Mucosa of descending colon (tissue), 3 donors: ENCODE data around the gene FTO. TPM values are rescaled to one million over a fixed set of nuclear protein-coding genes. Genes with fewer than 3 reads are reported as not detected.

Experiments
- ATAC-seq: fragments of 200-7000 bp; cut with Tn5 transposase; one replicate; pipeline ENCODE4 v1.9.1; 2020; ENCODE audit warnings: mild to moderate bottlenecking, moderate library complexity
- DNase-seq, 3 donors: peaks; one replicate each; pipeline ENCODE4 v3.0.0-alpha.2; 2020
- H3K36me3 ChIP-seq: fragments of 200-600 bp; one replicate; pipeline ENCODE4 v1.8.0; 2021; ENCODE audit warnings: low read depth, mild to moderate bottlenecking
- H3K4me1 ChIP-seq: fragments of 200-600 bp; one replicate; pipeline ENCODE4 v1.8.0; 2021; ENCODE audit warnings: low read depth, mild to moderate bottlenecking
- H3K4me3 ChIP-seq: fragments of 200-600 bp; one replicate; pipeline ENCODE4 v1.8.0; 2021; ENCODE audit warnings: mild to moderate bottlenecking
- H3K9me3 ChIP-seq: fragments of 200-600 bp; one replicate; pipeline ENCODE4 v1.8.0; 2021; ENCODE audit warnings: mild to moderate bottlenecking
- CTCF ChIP-seq: fragments of 200-600 bp; IDR thresholded peaks from one replicate; pipeline ENCODE4 v1.8.0; 2022; ENCODE audit warnings: antibody characterized with exemption, mild to moderate bottlenecking
- intact Hi-C, 2 donors: fragments of 100-400 bp; cut with DNase I in 1 of 2; cut with micrococcal nuclease in 1 of 2; formaldehyde crosslinking; loops; one replicate each; pipeline versions ENCODE4 v1.11.0 to v1.11.1; 2022; cut with DNase I, micrococcal nuclease
- total RNA-seq, 3 donors: library from RNA; stranded (reverse); fragmentation: NEBNext Ultra II Directional in 2 of 3; extraction: Animal tissue kit (Norgen Biotek cat#: 25700) in 2 of 3; gene quantifications; one replicate each; pipeline versions ENCODE4 v1.2.1 to v1.2.4, GENCODE V29; 2021 to 2023
- donor health status: DM: no; HTN: no; CAD: no; lungs with moderate emphysema.
- donor health status: DM: no; HTN: no; CAD: no.
- donor health status: DM: no; HTN: yes; CAD: no.

Gene FTO
- total RNA-seq, 3 donors from 2014 or later: 38.0 to 81.7 (median 39.1) TPM

DNA sequence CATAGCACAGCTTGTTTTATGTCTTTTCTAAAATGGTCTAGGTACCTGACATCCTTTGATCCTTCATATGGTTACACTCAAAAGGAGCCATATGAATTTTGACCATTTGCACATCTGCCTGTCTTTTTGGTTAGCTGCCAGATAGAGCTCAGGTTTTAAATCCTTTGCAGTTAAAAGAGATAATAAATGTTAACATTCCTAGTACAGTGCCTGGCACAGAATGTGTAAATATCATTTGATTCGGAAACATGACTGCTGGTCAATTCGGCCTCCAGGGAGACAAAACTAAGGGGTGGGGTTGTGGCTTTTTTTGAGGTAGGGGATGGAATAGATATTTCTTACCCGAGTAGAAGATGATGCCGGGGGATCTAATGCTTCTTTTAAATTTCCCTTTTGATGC, 64.2 kb downstream of the FTO start:
- peaks cover 21% of the 10 kb centered on the region for H3K4me1 ChIP-seq
- no peak for DNase-seq
- no peak for ATAC-seq
- H3K36me3 ChIP-seq: no peaks in the 10 kb centered on the region
- intact Hi-C loops: no loop called here
- H3K4me3 ChIP-seq: no peak overlapping the region
- TF ChIP-seq CTCF: no peak
- no peaks in the 10 kb centered on the region for H3K9me3 ChIP-seq

- peaks cover 25% of the 10 kb centered on the region for H3K4me1 ChIP-seq
- H3K9me3 ChIP-seq: no peaks in the 10 kb centered on the region
- intact Hi-C loops: no loop called here
- DNase-seq (no peak), ATAC-seq (no peak)
- TF ChIP-seq CTCF: no peak
- H3K36me3 ChIP-seq: no peaks in the 10 kb centered on the region
- no peak overlapping the region for H3K4me3 ChIP-seq
Observed at GRCh38 chr16:53768593-53768992, 64.6 kb downstream of the FTO start.

DNA sequence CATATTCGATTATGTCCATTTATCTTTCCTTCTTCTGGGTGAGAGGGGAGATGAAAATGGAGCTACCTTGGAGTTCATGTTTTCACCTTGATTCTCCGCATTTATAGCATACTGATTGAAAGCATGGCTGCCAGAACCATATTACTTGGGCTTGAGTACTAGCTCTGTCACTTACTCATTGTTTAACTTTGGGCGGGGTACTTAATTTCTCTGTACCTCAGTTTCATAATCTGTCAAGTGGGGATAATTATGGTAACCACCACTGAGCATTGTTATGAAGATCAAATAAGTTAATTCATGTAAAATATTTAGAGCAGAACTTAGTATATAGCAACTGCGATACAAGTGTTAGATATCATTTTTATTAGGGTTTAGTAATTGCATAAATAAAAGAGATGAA, 65.2 kb downstream of the FTO start:
- ATAC-seq (no peak), DNase-seq (no peak)
- intact Hi-C loops: no loop called here
- no peak for TF ChIP-seq CTCF
- H3K9me3 ChIP-seq: no peaks in the 10 kb centered on the region
- peaks cover 31% of the 10 kb centered on the region for H3K4me1 ChIP-seq
- H3K4me3 ChIP-seq: no peak overlapping the region
- H3K36me3 ChIP-seq: no peaks in the 10 kb centered on the region

DNA sequence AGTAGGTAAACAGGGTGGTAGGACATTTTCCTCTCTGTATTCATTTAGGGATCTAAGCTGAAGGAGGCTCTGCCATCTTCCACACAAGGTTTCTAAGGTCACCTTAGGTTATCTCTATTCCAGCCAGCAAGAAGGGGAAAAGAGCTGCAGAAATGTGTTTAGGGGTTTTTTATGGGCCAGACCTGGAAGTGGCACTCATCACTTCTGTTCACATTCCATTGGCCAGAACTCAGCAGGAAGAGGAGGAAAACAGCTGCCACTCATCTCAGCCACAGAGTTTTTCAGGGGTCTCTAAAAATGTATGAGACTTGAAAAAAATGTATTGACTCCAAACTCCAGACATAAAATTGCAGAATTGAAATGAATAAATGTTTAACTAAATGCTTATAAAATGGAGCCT, 65.8 kb downstream of the FTO start:
- peaks cover 37% of the 10 kb centered on the region for H3K4me1 ChIP-seq
- no peak for ATAC-seq
- intact Hi-C loops: no loop called here
- H3K9me3 ChIP-seq: no peaks in the 10 kb centered on the region
- TF ChIP-seq CTCF: no peak
- no peak for DNase-seq
- no peak overlapping the region for H3K4me3 ChIP-seq
- H3K36me3 ChIP-seq: no peaks in the 10 kb centered on the region

GRCh38 chr16:53770641-53771040, 66.7 kb downstream of the FTO start:
- ATAC-seq (no peak), DNase-seq (no peak)
- no peaks in the 10 kb centered on the region for H3K36me3 ChIP-seq
- intact Hi-C loops: no loop called here
- no peaks in the 10 kb centered on the region for H3K9me3 ChIP-seq
- TF ChIP-seq CTCF: no peak
- H3K4me1 ChIP-seq: peaks cover 45% of the 10 kb centered on the region
- no peak overlapping the region for H3K4me3 ChIP-seq
